Hepatocyte (in vitro differentiated cells): ENCODE data around the gene SKAP1. TPM values are rescaled to one million over a fixed set of nuclear protein-coding genes. Genes with fewer than 3 reads are reported as not detected.

ENCODE experiments used
- DNase-seq: peaks from one replicate; pipeline ENCODE4 v3.0.0-alpha.2; 2016; ENCODE audit warnings: low spot score
- H2AFZ ChIP-seq: fragments of 200-600 bp; sonication (generic); 2 replicates; pipeline ENCODE4 v1.6.0; 2016; ENCODE audit warnings: antibody characterized with exemption, mild to moderate bottlenecking
- H3K27ac ChIP-seq: fragments of 200-600 bp; sonication (generic); 2 replicates; pipeline ENCODE4 v1.5.1; 2016; ENCODE audit warnings: mild to moderate bottlenecking
- H3K27me3 ChIP-seq: fragments of 200-600 bp; sonication (generic); 2 replicates; pipeline ENCODE4 v1.6.1; 2016
- H3K36me3 ChIP-seq: fragments of 200-600 bp; sonication (generic); replicated peaks from 2 replicates; pipeline ENCODE4 v1.5.1; 2016; ENCODE audit warnings: low read depth; ENCODE audit not compliant: insufficient read depth
- H3K4me1 ChIP-seq: fragments of 200-600 bp; sonication (generic); 2 replicates; pipeline ENCODE4 v1.5.1; 2016; ENCODE audit warnings: mild to moderate bottlenecking, moderate library complexity; ENCODE audit not compliant: insufficient read depth
- H3K4me2 ChIP-seq: fragments of 200-600 bp; sonication (generic); 2 replicates; pipeline ENCODE4 v1.6.0; 2016
- H3K4me3 ChIP-seq: fragments of 200-600 bp; sonication (generic); 2 replicates; pipeline ENCODE4 v1.5.1; 2016; ENCODE audit warnings: mild to moderate bottlenecking
- H3K79me2 ChIP-seq: fragments of 200-600 bp; sonication (generic); 2 replicates; pipeline ENCODE4 v1.6.0; 2017; ENCODE audit warnings: mild to moderate bottlenecking
- H3K9me2 ChIP-seq: fragments of 200-600 bp; sonication (generic); replicated peaks from 2 replicates; pipeline ENCODE4 v1.6.0; 2017; ENCODE audit warnings: mild to moderate bottlenecking; ENCODE audit not compliant: insufficient read depth
- H3K9me3 ChIP-seq: fragments of 200-600 bp; sonication (generic); 2 replicates; pipeline ENCODE4 v1.5.1; 2016; ENCODE audit warnings: low read depth, mild to moderate bottlenecking
- H4K20me1 ChIP-seq: fragments of 200-600 bp; sonication (generic); 2 replicates; pipeline ENCODE4 v1.6.0; 2016; ENCODE audit warnings: mild to moderate bottlenecking; ENCODE audit not compliant: insufficient read depth, poor library complexity, severe bottlenecking
- EZH2 ChIP-seq: fragments of 200-600 bp; sonication (generic); IDR thresholded peaks from 2 replicates; pipeline ENCODE4 v1.6.1; 2016; ENCODE audit warnings: antibody characterized with exemption, mild to moderate bottlenecking, borderline replicate concordance
- EZH2phosphoT487 ChIP-seq: fragments of 200-600 bp; sonication (generic); IDR thresholded peaks from one replicate; pipeline ENCODE4 v1.6.1; 2018; ENCODE audit warnings: antibody characterized with exemption, mild to moderate bottlenecking, low read depth, moderate library complexity; ENCODE audit not compliant: unreplicated experiment, severe bottlenecking
- WGBS: methylation state at CpG from one replicate; pipeline ENCODE4 v1.1.6; 2016; ENCODE audit warnings: low lambda C conversion rate; ENCODE audit errors: missing lambda C conversion rate; 5-methylcytosine and 5-hydroxymethylcytosine counted together
- polyA plus RNA-seq: library from polyadenylated mRNA; unstranded; fragments of >200 nt; fragmentation: Nextera tagmentation; extraction: Ambion mirVana; gene quantifications from 2 replicates; pipeline ENCODE4 v1.2.1, GENCODE V29; 2016
- total RNA-seq: library from RNA; depleted of rRNA; stranded (reverse); fragments of >200 nt; gene quantifications from 2 replicates; pipeline ENCODE4 v1.2.3, GENCODE V29; 2014
- TF ChIP-seq, protein P1 (sequence below): fragments of 200-600 bp; sonication (generic); IDR thresholded peaks from 2 replicates; pipeline ENCODE4 v1.5.1; 2016; ENCODE audit warnings: antibody characterized with exemption, mild to moderate bottlenecking; ENCODE audit not compliant: poor library complexity

SKAP1 gene
- total and polyA plus RNA-seq, 2 experiments from 2014 or later, result 1.4 to 3.0 TPM

DNA sequence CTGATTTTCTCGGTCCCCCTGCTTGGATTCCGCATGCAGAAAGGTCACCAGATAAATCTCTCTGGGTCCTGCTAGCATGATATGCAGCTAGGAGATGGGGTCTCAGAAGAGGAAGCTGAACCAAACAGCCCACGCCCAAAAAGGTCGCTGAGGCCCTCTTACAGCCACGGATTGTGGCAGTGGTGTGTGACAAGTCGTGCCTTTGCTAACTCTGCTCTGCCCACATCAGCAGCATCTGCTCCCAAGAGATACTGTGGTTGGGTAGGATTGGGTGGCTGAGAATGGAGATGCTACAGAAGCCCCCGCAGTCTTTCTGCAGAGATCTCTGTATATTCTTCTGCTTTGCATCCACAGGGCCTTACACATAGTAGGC lies 15.2 kb upstream of the SKAP1 start:
- Histone ChIP-seq H3K9me2 (no peaks in the 10 kb centered on the region), H3K79me2 (no peaks in the 10 kb centered on the region), H3K4me3 (no peak overlapping the region), H4K20me1 (no peaks in the 10 kb centered on the region), H3K27me3 (no peaks in the 10 kb centered on the region), H3K4me1 (peaks cover under 1% of the 10 kb centered on the region), H3K9me3 (no peaks in the 10 kb centered on the region), H3K4me2 (no peak overlapping the region), H3K36me3 (no peaks in the 10 kb centered on the region), H3K27ac (no peak overlapping the region), H2AFZ (no peak overlapping the region)
- DNase-seq, result no peak
- 93% methylated on average over 7 of the region's 7 CpGs for WGBS
- TF ChIP-seq, protein P1, sequence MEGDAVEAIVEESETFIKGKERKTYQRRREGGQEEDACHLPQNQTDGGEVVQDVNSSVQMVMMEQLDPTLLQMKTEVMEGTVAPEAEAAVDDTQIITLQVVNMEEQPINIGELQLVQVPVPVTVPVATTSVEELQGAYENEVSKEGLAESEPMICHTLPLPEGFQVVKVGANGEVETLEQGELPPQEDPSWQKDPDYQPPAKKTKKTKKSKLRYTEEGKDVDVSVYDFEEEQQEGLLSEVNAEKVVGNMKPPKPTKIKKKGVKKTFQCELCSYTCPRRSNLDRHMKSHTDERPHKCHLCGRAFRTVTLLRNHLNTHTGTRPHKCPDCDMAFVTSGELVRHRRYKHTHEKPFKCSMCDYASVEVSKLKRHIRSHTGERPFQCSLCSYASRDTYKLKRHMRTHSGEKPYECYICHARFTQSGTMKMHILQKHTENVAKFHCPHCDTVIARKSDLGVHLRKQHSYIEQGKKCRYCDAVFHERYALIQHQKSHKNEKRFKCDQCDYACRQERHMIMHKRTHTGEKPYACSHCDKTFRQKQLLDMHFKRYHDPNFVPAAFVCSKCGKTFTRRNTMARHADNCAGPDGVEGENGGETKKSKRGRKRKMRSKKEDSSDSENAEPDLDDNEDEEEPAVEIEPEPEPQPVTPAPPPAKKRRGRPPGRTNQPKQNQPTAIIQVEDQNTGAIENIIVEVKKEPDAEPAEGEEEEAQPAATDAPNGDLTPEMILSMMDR, result no peak
- TF ChIP-seq EZH2phosphoT487 (no peak), EZH2 (no peak)

DNA sequence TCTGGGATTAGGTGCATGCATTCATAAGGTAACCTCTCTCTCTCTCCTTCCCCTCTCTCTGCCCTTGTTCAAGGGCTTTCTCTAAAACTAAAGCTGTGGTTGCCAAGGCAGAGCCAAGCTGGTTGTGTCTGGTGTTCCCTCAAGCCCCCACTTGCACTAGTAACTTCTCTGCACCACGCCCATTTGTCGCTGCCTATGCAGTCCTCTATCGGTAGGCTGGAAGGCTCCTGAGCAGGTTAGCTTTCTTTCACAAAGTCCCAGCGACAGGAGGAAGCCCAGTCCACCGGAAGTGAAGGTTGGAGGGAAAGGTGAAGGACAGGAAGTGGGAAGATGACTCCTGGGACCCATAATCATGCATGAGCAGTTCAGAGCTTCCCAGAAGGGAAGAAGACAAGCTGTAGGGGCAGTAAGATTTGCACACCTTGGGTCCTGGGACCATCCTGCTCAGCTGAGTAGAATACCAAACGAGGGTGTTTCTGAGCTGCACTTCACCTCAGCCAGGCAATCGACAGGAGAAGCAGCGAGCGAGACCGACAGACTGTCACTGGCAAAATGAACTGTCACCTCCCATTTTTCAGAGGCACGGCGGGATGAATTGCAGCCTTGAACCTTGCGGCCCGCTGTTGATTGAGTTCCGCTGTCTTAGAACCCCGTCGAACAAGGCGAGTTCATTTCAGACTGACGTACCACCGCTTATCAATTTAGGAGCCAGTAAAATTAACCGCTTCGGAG lies 14.7 kb upstream of the SKAP1 start:
- WGBS, result 88% methylated on average over 22 of the region's 22 CpGs
- H3K4me1 ChIP-seq, result peaks cover 6% of the 10 kb centered on the region
- TF ChIP-seq EZH2phosphoT487 (no peak), EZH2 (no peak)
- TF ChIP-seq, protein P1, result no peak
- no peaks in the 10 kb centered on the region for H3K9me2 ChIP-seq
- no peaks in the 10 kb centered on the region for H3K79me2 ChIP-seq
- no peak overlapping the region for H3K4me3 ChIP-seq
- H3K27ac ChIP-seq, result no peak overlapping the region
- no peak overlapping the region for H2AFZ ChIP-seq
- H3K9me3 ChIP-seq, result no peaks in the 10 kb centered on the region
- DNase-seq, result no peak
- no peaks in the 10 kb centered on the region for H3K36me3 ChIP-seq
- H3K4me2 ChIP-seq, result no peak overlapping the region
- no peaks in the 10 kb centered on the region for H4K20me1 ChIP-seq
- H3K27me3 ChIP-seq, result no peaks in the 10 kb centered on the region

DNA sequence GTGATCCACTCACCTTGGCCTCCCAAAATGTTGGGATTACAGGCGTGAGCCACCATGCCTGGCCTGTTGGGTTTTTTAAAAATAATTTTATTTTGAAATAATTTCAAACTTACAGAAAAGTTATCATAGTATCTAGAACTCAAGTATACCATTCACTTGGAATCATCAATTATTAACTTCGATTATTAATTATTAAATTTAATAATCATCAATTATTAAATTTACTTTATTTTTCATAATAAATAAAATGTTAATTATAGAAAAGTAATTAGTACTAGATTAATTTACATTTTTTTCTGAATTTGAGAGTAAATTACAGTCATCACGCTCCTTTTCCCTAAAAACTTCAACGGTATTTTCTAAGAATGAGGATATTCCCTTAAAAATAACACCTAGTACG lies 13.7 kb upstream of the SKAP1 start:
- no peaks in the 10 kb centered on the region for H3K36me3 ChIP-seq
- H3K79me2 ChIP-seq, result no peaks in the 10 kb centered on the region
- no peak for TF ChIP-seq EZH2phosphoT487
- TF ChIP-seq, protein P1, result no peak
- TF ChIP-seq EZH2, result no peak
- no peaks in the 10 kb centered on the region for H3K9me3 ChIP-seq
- no peaks in the 10 kb centered on the region for H3K27me3 ChIP-seq
- no peak for DNase-seq
- H3K27ac ChIP-seq, result no peak overlapping the region
- H3K4me2 ChIP-seq, result no peak overlapping the region
- 95% methylated on average over 5 of the region's 5 CpGs for WGBS
- peaks cover 8% of the 10 kb centered on the region for H3K4me1 ChIP-seq
- H4K20me1 ChIP-seq, result no peaks in the 10 kb centered on the region
- no peak overlapping the region for H3K4me3 ChIP-seq
- no peaks in the 10 kb centered on the region for H3K9me2 ChIP-seq
- H2AFZ ChIP-seq, result no peak overlapping the region
